H1 (cell line): Measurements from ENCODE around the gene AMH. TPM values are rescaled to one million over a fixed set of nuclear protein-coding genes. Genes with fewer than 3 reads are reported as not detected.

Experiments used
- ATF2 ChIP-seq: IDR thresholded peaks from 2 replicates; pipeline ENCODE4 v1.6.1; 2012; ENCODE audit warnings: low read length, inconsistent platforms
- BRCA1 ChIP-seq: IDR thresholded peaks from 2 replicates; pipeline ENCODE4 v1.6.1; 2012; ENCODE audit warnings: low read depth, low read length, improper control_type of control experiment
- CBX8 ChIP-seq: fragments of 300-800, 300-1000 bp; sonication (generic); IDR thresholded peaks from 2 replicates; pipeline ENCODE4 v1.7.1; 2016; ENCODE audit warnings: low read depth, low read length, borderline replicate concordance
- SAP30 ChIP-seq: fragments of 300-600 bp; sonication (generic); IDR thresholded peaks from 2 replicates; pipeline ENCODE4 v1.7.1; 2012; ENCODE audit warnings: low read length, moderate library complexity, mild to moderate bottlenecking, inconsistent platforms; ENCODE audit not compliant: insufficient read depth, insufficient replicate concordance
- TCF12 ChIP-seq: IDR thresholded peaks from 2 replicates; pipeline ENCODE4 v1.6.1; 2011; ENCODE audit warnings: low read depth, mild to moderate bottlenecking, low read length
- TEAD4 ChIP-seq: IDR thresholded peaks from 2 replicates; pipeline ENCODE4 v1.6.1; 2012; ENCODE audit warnings: low read depth, low read length, inconsistent platforms, mixed read lengths
- polyA plus RNA-seq, 7 experiments: library from polyadenylated mRNA; depleted of rRNA in 3 of 7; stranded (reverse) in 5 of 7; unstranded in 2 of 7; fragments of >200 nt in 5 of 7; fragments of 200-250 nt in 2 of 7; gene quantifications; 1 replicate in 5 of 7; 2 replicates in 1 of 7; 4 replicates in 1 of 7; pipeline versions ENCODE4 v1.2.1 to v1.2.3, GENCODE V29; 2011 to 2013; ENCODE audit warnings: missing spikeins in 2 of 7, mixed read lengths in 2 of 7
- total RNA-seq: library from RNA; stranded (reverse); fragmentation: NEBNext Ultra II Directional; extraction: Animal tissue kit (Norgen Biotek cat#: 25700); gene quantifications from 2 replicates; pipeline ENCODE4 v1.2.1, GENCODE V29; 2021

The AMH gene
- total and polyA plus RNA-seq, 2 of the 8 experiments (the other 6 are each of a cell fraction or from before 2014, with no cell fraction given), result 10.5 to 15.4 TPM

GRCh38 chr19:2273356-2274184 is 24.4 kb downstream of the AMH start (continued):
- TF ChIP-seq ATF2 (no peak), CBX8 (no peak), SAP30 (no peak), TEAD4 (no peak), BRCA1 (no peak), TCF12 (0 out of 2 replicates have a peak, but pooled peaks have one; percentile 15)
